GM18520 (cell line): ENCODE data around the gene AIF1.
"Not testable (repeated sequence)": the region's sequence is repeated elsewhere in the genome, so short reads cannot be mapped to it uniquely, and the experiment has no call there.

Experiments
- ATAC-seq: cut with Tn5 transposase; IDR thresholded peaks from one replicate; pipeline ENCODE4 v1.9.1; 2021; ENCODE audit not compliant: unreplicated experiment

Gene AIF1

DNA sequence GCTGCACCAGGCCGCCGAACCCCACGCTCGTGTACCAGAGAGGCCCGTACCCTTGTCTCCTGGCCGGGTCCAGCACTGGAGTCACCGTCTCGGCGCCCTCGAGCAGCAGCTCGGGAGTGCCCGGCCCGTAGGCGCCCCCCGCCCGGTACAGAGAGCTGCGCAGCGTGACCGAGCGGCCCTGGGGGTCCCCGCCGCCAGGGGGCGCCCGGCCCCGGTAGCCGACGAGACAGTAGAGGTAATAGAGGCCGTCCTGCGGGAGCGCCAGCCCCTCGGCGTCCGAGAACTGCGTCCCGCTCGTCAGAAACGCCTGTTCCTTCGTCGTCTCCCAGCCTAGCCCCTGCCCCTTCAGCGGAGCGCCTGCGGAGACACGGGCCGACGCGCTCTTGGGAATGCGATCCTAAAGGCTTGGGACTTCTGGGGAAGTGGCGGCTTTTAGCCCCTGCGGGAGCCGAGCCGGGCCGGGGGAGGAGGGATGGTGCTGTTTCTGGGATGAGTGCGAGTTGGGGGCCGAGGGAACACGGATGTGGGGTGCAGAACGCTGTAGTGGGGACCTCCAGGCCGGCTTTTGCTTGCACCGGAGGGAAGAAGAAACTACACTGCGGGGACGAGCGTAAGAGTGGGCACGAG is 34.1 kb upstream of the AIF1 start:
- ATAC-seq: peak; percentile 44

GRCh38 chr6:31581434-31582229 is 33.4 kb upstream of the AIF1 start:
- no peak for ATAC-seq

DNA sequence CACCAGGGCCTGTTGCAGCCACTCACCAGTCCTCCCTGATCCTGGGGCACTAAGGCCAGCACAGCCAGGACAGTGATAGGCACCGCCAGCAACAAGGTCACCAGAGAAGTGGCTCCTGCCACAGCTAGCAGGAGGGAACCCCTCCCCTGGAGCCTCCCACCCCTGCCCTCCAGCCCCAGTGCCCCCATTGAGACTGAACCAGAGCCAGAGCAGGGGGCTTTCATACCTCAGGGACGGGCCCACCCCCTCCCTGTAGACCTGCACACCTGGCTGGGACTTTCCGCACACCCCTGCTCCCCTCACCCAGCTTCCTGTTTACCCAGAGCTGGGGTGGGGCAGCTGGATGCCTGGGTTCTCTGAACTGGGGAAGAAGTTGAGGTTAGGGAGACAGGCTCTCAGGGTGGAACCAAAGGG is 32.8 kb upstream of the AIF1 start, which contains the start of gene LTB:
Gene LTB, minus strand, starts transcription at position 195 of the 414 bp plus-strand sequence. Its CDS starts 7 bp downstream, at position 188.
- ATAC-seq: no peak

- no peak for ATAC-seq
Observed at GRCh38 chr6:31585491-31585890, 29.5 kb upstream of the AIF1 start.

- no peak for ATAC-seq
Observed at GRCh38 chr6:31586008-31586407, 29.0 kb upstream of the AIF1 start, which contains the start of gene LST1. Gene LST1, plus strand, starts transcription at chr6:31586277. Its CDS starts 1,023 bp downstream, at chr6:31587300.

DNA sequence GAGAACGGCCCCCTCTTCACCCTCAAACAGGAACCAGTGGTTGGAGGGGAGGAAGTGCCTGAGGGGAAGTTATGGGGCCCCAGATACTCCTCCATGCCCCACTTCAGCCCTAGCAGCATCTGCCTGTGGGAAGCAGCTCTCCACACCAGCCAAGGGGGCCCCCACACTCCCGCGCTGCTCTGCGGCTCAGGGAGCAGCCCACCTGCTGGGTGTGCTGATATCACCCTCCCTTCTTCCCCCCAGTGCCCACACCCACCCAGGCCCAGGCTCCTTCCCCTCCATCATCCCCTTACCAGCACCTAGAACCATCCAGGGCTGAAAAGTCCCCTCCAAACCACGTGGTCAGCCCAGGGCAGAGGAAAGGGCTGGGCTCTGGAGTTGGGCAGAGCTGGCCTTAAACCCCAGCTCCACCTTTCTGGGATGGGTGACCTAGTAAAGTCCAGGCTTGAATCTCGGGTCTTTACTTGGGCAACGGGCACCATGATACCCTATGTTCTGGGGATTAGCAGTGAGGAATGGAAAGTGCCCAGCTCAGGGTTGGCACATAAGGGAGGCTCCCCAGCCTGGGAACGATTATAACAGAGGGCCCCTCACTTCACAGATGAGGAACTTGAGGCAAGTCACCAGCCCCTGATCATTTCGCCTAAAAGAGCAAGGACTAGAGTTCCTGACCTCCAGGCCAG is 28.3 kb upstream of the AIF1 start:
- no peak for ATAC-seq

GRCh38 chr6:31587791-31588777 is 26.9 kb upstream of the AIF1 start:
- no peak for ATAC-seq

- ATAC-seq: no peak
Observed at GRCh38 chr6:31588871-31589650, 26.0 kb upstream of the AIF1 start.

DNA sequence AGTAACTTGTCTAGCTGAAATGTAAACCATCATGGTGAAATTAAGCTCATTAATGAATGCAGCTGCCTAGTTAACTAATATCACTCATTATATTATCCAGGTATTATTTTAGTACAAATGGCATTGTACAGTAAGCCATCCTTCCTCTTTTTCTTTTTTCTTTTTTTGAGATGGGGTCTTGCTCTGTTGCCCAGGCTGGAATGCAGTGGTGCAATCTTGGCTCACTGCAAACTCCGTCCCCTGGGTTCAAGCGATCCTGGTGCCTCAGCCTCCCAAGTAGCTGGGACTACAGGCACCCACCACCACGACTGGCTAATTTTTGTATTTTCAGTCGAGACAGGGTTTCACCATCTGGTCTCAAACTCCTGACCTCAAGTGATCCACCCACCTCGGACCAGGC is 24.3 kb upstream of the AIF1 start:
- not testable (repeated sequence) for ATAC-seq

DNA sequence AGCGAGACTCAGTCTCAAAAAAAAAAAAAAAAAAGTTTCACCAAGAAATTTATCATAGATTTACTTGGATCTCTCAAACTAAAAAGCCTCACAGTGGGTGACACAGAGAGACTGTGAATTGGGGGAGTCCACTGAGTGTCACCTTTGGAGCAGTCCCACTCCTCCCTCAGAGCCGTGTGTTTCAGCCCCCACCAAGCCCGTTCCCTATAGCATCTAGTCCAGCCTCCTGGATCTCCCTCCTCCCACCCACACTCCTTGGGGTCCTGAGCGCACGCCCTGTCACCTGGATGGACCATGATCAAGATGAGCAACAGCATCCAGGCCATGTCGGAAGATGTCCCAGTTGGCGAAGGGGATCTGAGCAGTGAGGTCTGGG is 22.6 kb upstream of the AIF1 start:
- no peak for ATAC-seq

- no peak for ATAC-seq
Observed at GRCh38 chr6:31597006-31597405, 18.0 kb upstream of the AIF1 start.

- ATAC-seq: no peak
Observed at GRCh38 chr6:31607317-31607716, 7.7 kb upstream of the AIF1 start.

GRCh38 chr6:31609519-31610406 is 5.3 kb upstream of the AIF1 start:
- no peak for ATAC-seq

DNA sequence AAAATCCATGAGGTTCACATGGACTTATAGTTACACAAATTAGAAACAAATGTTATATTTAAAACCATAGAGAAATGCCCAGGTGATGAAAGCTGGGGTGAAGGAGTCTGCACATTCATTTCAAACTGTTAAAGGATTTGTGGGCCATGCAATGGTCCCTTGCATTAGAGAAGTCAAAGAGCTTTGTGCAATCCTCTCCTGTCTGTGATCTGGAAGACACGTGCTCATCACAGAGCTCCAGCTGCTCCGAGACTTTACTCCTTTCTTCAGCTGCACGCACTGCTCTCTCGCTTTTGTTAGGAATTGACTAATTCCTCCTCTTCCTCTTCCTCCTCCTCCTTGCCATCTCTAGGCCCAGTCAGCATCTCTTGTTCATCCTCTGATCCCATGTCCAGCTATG is 4.1 kb upstream of the AIF1 start:
- no peak for ATAC-seq

GRCh38 chr6:31614075-31614619 is 887 bp upstream of the AIF1 start:
- no peak for ATAC-seq

GRCh38 chr6:31615748-31616147 is 714 bp downstream of the AIF1 start:
- ATAC-seq: no peak

DNA sequence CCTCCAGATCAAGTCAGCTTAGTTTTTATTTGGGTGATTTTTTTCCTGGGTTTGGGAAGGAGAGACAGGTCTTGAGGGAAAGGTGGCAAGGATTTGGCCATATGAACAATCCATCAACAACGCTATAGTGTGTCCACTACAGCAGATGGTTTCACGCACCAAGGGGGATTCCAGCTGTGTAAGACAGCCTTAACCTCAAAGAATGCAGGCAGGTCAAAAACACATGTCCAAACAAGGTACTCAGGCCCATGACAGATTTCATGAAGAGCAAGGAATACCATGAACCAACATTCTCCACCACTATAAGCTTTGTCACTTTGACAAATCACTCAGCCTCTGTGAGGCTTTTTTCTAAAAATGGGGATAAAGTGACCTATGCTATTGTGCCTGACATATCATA is 2.0 kb downstream of the AIF1 start:
- ATAC-seq: no peak

DNA sequence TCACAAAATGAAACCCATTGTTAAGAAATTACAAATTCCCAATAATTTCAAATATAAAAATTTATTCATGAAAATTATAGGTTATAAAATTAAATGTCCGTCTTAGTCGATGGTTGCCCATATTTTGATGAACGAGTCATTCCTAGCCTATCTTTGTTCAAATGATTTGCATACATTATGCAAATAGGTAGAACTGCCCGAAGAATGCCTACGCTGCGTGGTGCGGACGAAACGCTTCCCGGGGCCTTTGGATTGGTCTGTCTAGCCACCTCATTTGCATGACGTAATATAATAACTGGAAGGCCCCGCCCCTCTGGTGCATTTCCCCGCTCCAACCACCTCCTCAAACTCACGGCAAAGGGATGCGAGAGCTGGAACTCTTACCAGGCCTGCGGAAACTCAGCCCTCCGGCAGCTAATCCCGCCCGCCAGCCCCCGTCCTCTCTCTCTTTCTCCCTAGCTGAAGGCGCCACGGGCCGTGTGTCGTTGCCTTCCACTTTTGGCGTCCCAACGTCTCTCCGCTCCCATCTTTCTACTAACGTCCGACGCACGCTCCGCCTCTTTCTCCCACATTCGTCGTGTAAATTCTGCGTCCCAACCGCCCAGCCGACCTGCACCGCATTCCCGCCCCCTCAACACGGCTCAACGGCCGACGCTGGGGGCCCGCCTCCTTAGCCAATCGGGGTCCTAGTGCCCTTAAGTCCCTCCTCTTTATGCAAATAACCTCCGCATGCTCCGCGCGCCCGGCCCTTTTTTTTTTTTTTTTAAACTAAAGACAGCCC is 5.0 kb downstream of the AIF1 start:
- ATAC-seq: peak; percentile 75
